MM.1S (cell line): ENCODE results near the gene GALNT12.

Experiments used
- DNase-seq: peaks from one replicate; pipeline ENCODE4 v3.0.0-alpha.2; 2015
- H2AFZ ChIP-seq: fragments of 300-600 bp; sonication (generic); 2 replicates; pipeline ENCODE4 v1.6.0; 2016; ENCODE audit warnings: antibody characterized with exemption, low read length
- H3F3A ChIP-seq: fragments of 300-600 bp; sonication (generic); 2 replicates; pipeline ENCODE4 v1.6.1; 2016; ENCODE audit warnings: mild to moderate bottlenecking, antibody characterized with exemption, low read length, moderate library complexity, mixed read lengths; ENCODE audit not compliant: insufficient read depth
- H3K27ac ChIP-seq: fragments of 300-600 bp; sonication (generic); 2 replicates; pipeline ENCODE4 v1.5.1; 2016; ENCODE audit warnings: mild to moderate bottlenecking, low read length
- H3K27me3 ChIP-seq: fragments of 300-600 bp; sonication (generic); replicated peaks from 2 replicates; pipeline ENCODE4 v1.6.0; 2016; ENCODE audit warnings: low read length; ENCODE audit not compliant: insufficient read depth
- H3K36me3 ChIP-seq: fragments of 300-600 bp; sonication (generic); replicated peaks from 2 replicates; pipeline ENCODE4 v1.6.1; 2016; ENCODE audit warnings: mild to moderate bottlenecking, low read length, mixed read lengths; ENCODE audit not compliant: insufficient read depth
- H3K4me1 ChIP-seq: fragments of 300-600 bp; sonication (generic); 2 replicates; pipeline ENCODE4 v1.6.1; 2016; ENCODE audit warnings: low read length, mixed read lengths
- H3K4me2 ChIP-seq: fragments of 300-600 bp; sonication (generic); 2 replicates; pipeline ENCODE4 v1.6.0; 2016; ENCODE audit warnings: low read depth, low read length
- H3K4me3 ChIP-seq: fragments of 300-600 bp; sonication (generic); 2 replicates; pipeline ENCODE4 v1.5.1; 2016; ENCODE audit warnings: low read length, mixed read lengths
- H3K79me2 ChIP-seq: fragments of 300-600 bp; sonication (generic); 2 replicates; pipeline ENCODE4 v1.6.1; 2016; ENCODE audit warnings: mixed run types, low read length, mixed read lengths
- H3K9ac ChIP-seq: fragments of 300-600 bp; sonication (generic); 2 replicates; pipeline ENCODE4 v1.6.1; 2016; ENCODE audit warnings: low read length, mixed read lengths
- H3K9me2 ChIP-seq: fragments of 300-600 bp; sonication (generic); replicated peaks from 2 replicates; pipeline ENCODE4 v1.6.1; 2016; ENCODE audit warnings: mild to moderate bottlenecking, low read length, mixed read lengths; ENCODE audit not compliant: insufficient read depth
- H3K9me3 ChIP-seq: fragments of 300-600 bp; sonication (generic); replicated peaks from 2 replicates; pipeline ENCODE4 v1.6.1; 2016; ENCODE audit warnings: mild to moderate bottlenecking, low read length, mixed read lengths; ENCODE audit not compliant: insufficient read depth
- H4K20me1 ChIP-seq: fragments of 300-600 bp; sonication (generic); 2 replicates; pipeline ENCODE4 v1.6.1; 2016; ENCODE audit warnings: mild to moderate bottlenecking, low read length, moderate library complexity, mixed read lengths; ENCODE audit not compliant: insufficient read depth
- CTCF ChIP-seq: fragments of 300-600 bp; sonication (generic); IDR thresholded peaks from 2 replicates; pipeline ENCODE4 v1.5.1; 2016; ENCODE audit warnings: antibody characterized with exemption, low read length, mixed read lengths
- EZH2 ChIP-seq: fragments of 300-600 bp; sonication (generic); optimal IDR thresholded peaks from 2 replicates; pipeline ENCODE3; 2017; ENCODE audit warnings: low read depth, mild to moderate bottlenecking, antibody characterized with exemption, low read length, mixed read lengths
- EZH2phosphoT487 ChIP-seq: fragments of 300-600 bp; sonication (generic); IDR thresholded peaks from 2 replicates; pipeline ENCODE4 v1.6.1; 2018; ENCODE audit warnings: antibody characterized with exemption, low read length

Gene GALNT12

GRCh38 chr9:98765256-98765655 lies 42.2 kb upstream of the GALNT12 start:
- no peaks in the 10 kb centered on the region for H3K9me2 ChIP-seq
- H3K4me1 ChIP-seq: no peaks in the 10 kb centered on the region
- H3K27me3 ChIP-seq: no peaks in the 10 kb centered on the region
- DNase-seq: no peak
- no peak overlapping the region for H3K4me3 ChIP-seq
- H3F3A ChIP-seq: no peaks in the 10 kb centered on the region
- H2AFZ ChIP-seq: no peak overlapping the region
- H3K27ac ChIP-seq: no peak overlapping the region
- no peaks in the 10 kb centered on the region for H4K20me1 ChIP-seq
- no peaks in the 10 kb centered on the region for H3K36me3 ChIP-seq
- H3K79me2 ChIP-seq: no peaks in the 10 kb centered on the region
- H3K4me2 ChIP-seq: no peak overlapping the region
- TF ChIP-seq EZH2phosphoT487: no peak
- no peak for TF ChIP-seq CTCF
- TF ChIP-seq EZH2: no peak
- H3K9me3 ChIP-seq: no peaks in the 10 kb centered on the region
- H3K9ac ChIP-seq: no peak overlapping the region

GRCh38 chr9:98766586-98766985 lies 40.9 kb upstream of the GALNT12 start:
- Histone ChIP-seq H3K4me1 (no peaks in the 10 kb centered on the region), H3K79me2 (no peaks in the 10 kb centered on the region), H3K4me3 (no peak overlapping the region), H3K27me3 (no peaks in the 10 kb centered on the region), H3K36me3 (no peaks in the 10 kb centered on the region), H3K9me3 (no peaks in the 10 kb centered on the region), H2AFZ (no peak overlapping the region), H3K9me2 (no peaks in the 10 kb centered on the region), H3K9ac (no peak overlapping the region), H3K27ac (no peak overlapping the region), H3K4me2 (no peak overlapping the region), H4K20me1 (no peaks in the 10 kb centered on the region), H3F3A (no peaks in the 10 kb centered on the region)
- TF ChIP-seq EZH2phosphoT487 (no peak), CTCF (no peak), EZH2 (no peak)
- DNase-seq: no peak

- Histone ChIP-seq H3K36me3 (no peaks in the 10 kb centered on the region), H3K4me1 (no peaks in the 10 kb centered on the region), H2AFZ (no peak overlapping the region), H3F3A (no peaks in the 10 kb centered on the region), H3K9me3 (no peaks in the 10 kb centered on the region), H3K9me2 (no peaks in the 10 kb centered on the region), H3K27me3 (no peaks in the 10 kb centered on the region), H3K79me2 (no peaks in the 10 kb centered on the region), H3K27ac (no peak overlapping the region), H3K4me2 (no peak overlapping the region), H3K4me3 (no peak overlapping the region), H3K9ac (no peak overlapping the region), H4K20me1 (no peaks in the 10 kb centered on the region)
- DNase-seq: no peak
- TF ChIP-seq EZH2: no peak
- no peak for TF ChIP-seq CTCF
- no peak for TF ChIP-seq EZH2phosphoT487
These were observed 40.3 kb upstream of the GALNT12 start for GRCh38 chr9:98767196-98767595.
